IMR-90 (cell line): Measurements from ENCODE around the gene ZNF850. TPM values are rescaled to one million over a fixed set of nuclear protein-coding genes. Genes with fewer than 3 reads are reported as not detected.

Experiments used
- ATAC-seq: fragments of 200-7000 bp; cut with Tn5 transposase; 2 replicates; pipeline ENCODE4 v1.9.1; 2020; ENCODE audit warnings: low read depth, mild to moderate bottlenecking, moderate library complexity
- BruUV-seq: library from RNA; stranded (reverse); fragments of 400-500 nt; replicated peaks from 2 replicates; lab custom pipeline; 2021; lab: Mats Ljungman, UMichigan
- CTCF ChIA-PET: fragments of 300-600 bp; formaldehyde crosslinking; extraction: SDS; loops from one replicate; lab custom pipeline; 2021; ENCODE audit warnings: antibody characterized with exemption; lab: Yijun Ruan, JAX
- POLR2A ChIA-PET: fragments of 300-600 bp; sonication (Branson Sonifier 250); formaldehyde crosslinking; loops from one replicate; lab custom pipeline; 2022; ENCODE audit warnings: antibody characterized with exemption; ENCODE audit not compliant: unreplicated experiment; lab: Charles Lee
- DNase-seq: peaks from one replicate; pipeline ENCODE4 v3.0.0; 2013
- H2AFZ ChIP-seq: replicated peaks from 2 replicates; pipeline ENCODE3; 2013; ENCODE audit warnings: low read length, mild to moderate bottlenecking; ENCODE audit not compliant: poor library complexity
- H2AK5ac ChIP-seq: 2 replicates; pipeline ENCODE4 v1.6.1; 2013; ENCODE audit warnings: low read depth, low read length, inconsistent platforms
- H2AK9ac ChIP-seq: replicated peaks from 2 replicates; pipeline ENCODE3; 2013; ENCODE audit warnings: mild to moderate bottlenecking, low read depth, low read length, moderate library complexity; ENCODE audit not compliant: poor library complexity
- H2BK120ac ChIP-seq: 2 replicates; pipeline ENCODE4 v1.6.1; 2013; ENCODE audit warnings: low read depth, low read length, inconsistent platforms
- H2BK15ac ChIP-seq: 3 replicates; pipeline ENCODE4 v1.6.1; 2013; ENCODE audit warnings: low read depth, low read length, inconsistent platforms
- H2BK20ac ChIP-seq: 2 replicates; pipeline ENCODE4 v1.6.1; 2013; ENCODE audit warnings: low read depth, mild to moderate bottlenecking, inconsistent platforms, low read length, moderate library complexity
- H2BK5ac ChIP-seq: 2 replicates; pipeline ENCODE4 v1.6.1; 2013; ENCODE audit warnings: mild to moderate bottlenecking, low read depth, low read length, inconsistent platforms; ENCODE audit not compliant: poor library complexity, severe bottlenecking
- H3K14ac ChIP-seq: replicated peaks from 2 replicates; pipeline ENCODE4 v1.6.1; 2013; ENCODE audit warnings: low read depth, low read length, inconsistent platforms
- H3K18ac ChIP-seq: 2 replicates; pipeline ENCODE4 v1.6.1; 2013; ENCODE audit warnings: low read depth, low read length, control low read depth
- H3K23ac ChIP-seq: 2 replicates; pipeline ENCODE4 v1.6.1; 2013; ENCODE audit warnings: low read depth, low read length, inconsistent platforms
- H3K27ac ChIP-seq: 2 replicates; pipeline ENCODE4 v1.5.1; 2013; ENCODE audit warnings: mild to moderate bottlenecking, control low read depth, low read length; ENCODE audit not compliant: insufficient read depth
- H3K27me3 ChIP-seq: 2 replicates; pipeline ENCODE4 v1.6.1; 2013; ENCODE audit warnings: low read length; ENCODE audit not compliant: control insufficient read depth, insufficient read depth
- H3K36me3 ChIP-seq: 2 replicates; pipeline ENCODE4 v1.6.1; 2013; ENCODE audit warnings: low read length, mixed read lengths; ENCODE audit not compliant: control insufficient read depth, insufficient read depth
- H3K4ac ChIP-seq: 2 replicates; pipeline ENCODE4 v1.6.1; 2013; ENCODE audit warnings: low read depth, low read length, inconsistent platforms
- H3K4me1 ChIP-seq: 2 replicates; pipeline ENCODE4 v1.6.1; 2013; ENCODE audit warnings: low read length, mixed read lengths; ENCODE audit not compliant: control insufficient read depth, insufficient read depth
- H3K4me2 ChIP-seq: 2 replicates; pipeline ENCODE4 v1.6.1; 2013; ENCODE audit warnings: low read depth, mild to moderate bottlenecking, control low read depth, low read length, moderate library complexity
- H3K4me3 ChIP-seq: 2 replicates; pipeline ENCODE4 v1.5.1; 2013; ENCODE audit warnings: low read depth, mild to moderate bottlenecking, control low read depth, low read length, moderate library complexity; ENCODE audit not compliant: insufficient read depth
- H3K56ac ChIP-seq: 2 replicates; pipeline ENCODE4 v1.6.1; 2013; ENCODE audit warnings: low read length, inconsistent platforms; ENCODE audit not compliant: insufficient read depth; ENCODE audit errors: extremely low read depth
- H3K79me1 ChIP-seq, 2 experiments: 2 replicates each; pipeline ENCODE4 v1.6.1; 2013; ENCODE audit warnings: low read length in 2 of 2, inconsistent platforms in 1 of 2, low read depth in 1 of 2
- H3K9ac ChIP-seq: 2 replicates; pipeline ENCODE4 v1.6.1; 2013; ENCODE audit warnings: low read depth, low read length, control low read depth
- H3K9me1 ChIP-seq: 2 replicates; pipeline ENCODE4 v1.6.1; 2013; ENCODE audit warnings: low read length, inconsistent platforms; ENCODE audit not compliant: insufficient read depth
- H3K9me3 ChIP-seq: 2 replicates; pipeline ENCODE4 v1.6.1; 2013; ENCODE audit warnings: low read length; ENCODE audit not compliant: control insufficient read depth, insufficient read depth
- H4K20me1 ChIP-seq: 2 replicates; pipeline ENCODE4 v1.6.1; 2013; ENCODE audit warnings: low read length, inconsistent platforms; ENCODE audit not compliant: insufficient read depth
- H4K5ac ChIP-seq: 2 replicates; pipeline ENCODE4 v1.6.1; 2013; ENCODE audit warnings: mild to moderate bottlenecking, low read depth, low read length, control low read depth
- H4K8ac ChIP-seq, 2 experiments: 2 replicates each; pipeline ENCODE4 v1.6.1; 2013; ENCODE audit warnings: low read depth in 2 of 2, low read length in 2 of 2, control low read depth in 1 of 2, inconsistent platforms in 1 of 2
- H4K91ac ChIP-seq: 2 replicates; pipeline ENCODE4 v1.6.1; 2013; ENCODE audit warnings: low read depth, low read length, inconsistent platforms; ENCODE audit not compliant: insufficient read depth
- NFE2L2 ChIP-seq: fragments of 150-350 bp; IDR thresholded peaks from 2 replicates; pipeline ENCODE4 v1.6.1; 2016; ENCODE audit warnings: low read depth, mild to moderate bottlenecking, low read length
- WGBS, 2 experiments: methylation state at CpG; one replicate each; pipeline versions ENCODE4 v1.1.5 to v1.1.7; 2013; ENCODE audit warnings: missing lambda C conversion rate in 2 of 2; ENCODE audit not compliant: insufficient read length in 1 of 2; ENCODE audit errors: extremely low coverage in 2 of 2; 5-methylcytosine and 5-hydroxymethylcytosine counted together
- dilution Hi-C: fragments of 300-500 bp; cut with HindIII; formaldehyde crosslinking; loops from one replicate; pipeline ENCODE4 v1.14.3; 2018; ENCODE audit warnings: low sequenced_read_pairs; ENCODE audit not compliant: unreplicated experiment
- in situ Hi-C: fragments of 300-500 bp; cut with MboI; formaldehyde crosslinking; loops from 3 replicates; pipeline ENCODE4 v1.14.3; 2019; ENCODE audit warnings: low sequenced_read_pairs, inconsistent platforms, mixed read lengths
- intact Hi-C: fragments of 100-400 bp; cut with micrococcal nuclease; formaldehyde crosslinking; loops from 2 replicates; pipeline ENCODE4 v1.10.0; 2022
- polyA plus RNA-seq, 3 experiments: library from polyadenylated mRNA; depleted of rRNA; stranded (reverse); fragments of >200 nt; gene quantifications; 2 replicates each; pipeline ENCODE4 v1.2.3, GENCODE V29; 2012; ENCODE audit warnings: low replicate concordance in 1 of 3
- total RNA-seq: library from RNA; depleted of rRNA; stranded (reverse); fragments of >200 nt; gene quantifications from 2 replicates; pipeline ENCODE4 v1.2.3, GENCODE V29; 2012
- TF ChIP-seq, protein P1 (sequence below): fragments of 150-350 bp; IDR thresholded peaks from 2 replicates; pipeline ENCODE4 v1.6.1; 2017; ENCODE audit warnings: mild to moderate bottlenecking, antibody characterized with exemption, low read length, low read depth
- TF ChIP-seq, protein P2 (sequence below): conservative IDR thresholded peaks from 2 replicates; pipeline ENCODE4 v1.5.1; 2012; ENCODE audit warnings: mild to moderate bottlenecking, low read depth, low read length, improper control_type of control experiment

ZNF850 gene
- total and polyA plus RNA-seq, 2 of the 4 experiments (the other 2 are of a cell fraction), result 1.1 to 7.2 TPM

GRCh38 chr19:36688058-36688457, 84.5 kb downstream of the ZNF850 start:
- intact Hi-C loops (no loop called here), in situ Hi-C loops (no loop called here), dilution Hi-C loops (no loop called here)
- no peak for ATAC-seq
- Histone ChIP-seq H3K18ac (no peak overlapping the region), H2AK9ac (peak overlapping the region; percentile 13), H2BK120ac (no peak overlapping the region), H2BK20ac (no peak overlapping the region), H3K4me2 (peak overlapping the region; percentile 79), H3K56ac (no peak overlapping the region), H2AK5ac (peak overlapping the region; percentile 8; the same call in 1 of the 2 replicates), H3K4ac (peak overlapping the region; percentile 67; the same call in 1 of the 2 replicates), H3K27ac (peak overlapping the region; percentile 75; the same call in 1 of the 2 replicates), H3K4me3 (peak overlapping the region; percentile 86), H3K9me1 (no peaks in the 10 kb centered on the region), H2AFZ (peak overlapping the region; percentile 93), H2BK15ac (no peak overlapping the region), H3K36me3 (peaks cover 26% of the 10 kb centered on the region), H4K91ac (no peak overlapping the region), H2BK5ac (peak overlapping the region; percentile 41), H3K14ac (peak overlapping the region; percentile 78), H3K9me3 (peaks cover 15% of the 10 kb centered on the region; the same call in 1 of the 2 replicates), H3K9ac (peak overlapping the region; percentile 93), H3K79me1 (peaks cover 14 to 24% of the 10 kb centered on the region in 2 experiments), H4K20me1 (no peaks in the 10 kb centered on the region), H4K8ac (peak overlapping the region; percentile 86 to 89; a peak in 3 of 4 replicates), H3K27me3 (no peaks in the 10 kb centered on the region), H3K23ac (peak overlapping the region; percentile 34; the same call in 1 of the 2 replicates), H3K4me1 (no peaks in the 10 kb centered on the region), H4K5ac (no peak overlapping the region)
- ChIA-PET CTCF (no interaction called here), POLR2A (no interaction called here)
- DNase-seq, result no peak
- TF ChIP-seq, protein P1, sequence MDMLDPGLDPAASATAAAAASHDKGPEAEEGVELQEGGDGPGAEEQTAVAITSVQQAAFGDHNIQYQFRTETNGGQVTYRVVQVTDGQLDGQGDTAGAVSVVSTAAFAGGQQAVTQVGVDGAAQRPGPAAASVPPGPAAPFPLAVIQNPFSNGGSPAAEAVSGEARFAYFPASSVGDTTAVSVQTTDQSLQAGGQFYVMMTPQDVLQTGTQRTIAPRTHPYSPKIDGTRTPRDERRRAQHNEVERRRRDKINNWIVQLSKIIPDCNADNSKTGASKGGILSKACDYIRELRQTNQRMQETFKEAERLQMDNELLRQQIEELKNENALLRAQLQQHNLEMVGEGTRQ, result no peak
- TF ChIP-seq, protein P2, sequence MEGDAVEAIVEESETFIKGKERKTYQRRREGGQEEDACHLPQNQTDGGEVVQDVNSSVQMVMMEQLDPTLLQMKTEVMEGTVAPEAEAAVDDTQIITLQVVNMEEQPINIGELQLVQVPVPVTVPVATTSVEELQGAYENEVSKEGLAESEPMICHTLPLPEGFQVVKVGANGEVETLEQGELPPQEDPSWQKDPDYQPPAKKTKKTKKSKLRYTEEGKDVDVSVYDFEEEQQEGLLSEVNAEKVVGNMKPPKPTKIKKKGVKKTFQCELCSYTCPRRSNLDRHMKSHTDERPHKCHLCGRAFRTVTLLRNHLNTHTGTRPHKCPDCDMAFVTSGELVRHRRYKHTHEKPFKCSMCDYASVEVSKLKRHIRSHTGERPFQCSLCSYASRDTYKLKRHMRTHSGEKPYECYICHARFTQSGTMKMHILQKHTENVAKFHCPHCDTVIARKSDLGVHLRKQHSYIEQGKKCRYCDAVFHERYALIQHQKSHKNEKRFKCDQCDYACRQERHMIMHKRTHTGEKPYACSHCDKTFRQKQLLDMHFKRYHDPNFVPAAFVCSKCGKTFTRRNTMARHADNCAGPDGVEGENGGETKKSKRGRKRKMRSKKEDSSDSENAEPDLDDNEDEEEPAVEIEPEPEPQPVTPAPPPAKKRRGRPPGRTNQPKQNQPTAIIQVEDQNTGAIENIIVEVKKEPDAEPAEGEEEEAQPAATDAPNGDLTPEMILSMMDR, result no peak
- no peak for TF ChIP-seq NFE2L2
- no TSS peak for BruUV-seq
- WGBS, 2 experiments, result 8% methylated on average over 9 of the region's 9 CpGs; no CpG with 5 or more reads in 1 of the 2 experiments
